A549 treated with DMSO at 1 μM for 4 hours (cell line): ENCODE results near the gene BAD. TPM values are rescaled to one million over a fixed set of nuclear protein-coding genes. Genes with fewer than 3 reads are reported as not detected.

Source experiments
- total RNA-seq: library from RNA; stranded (reverse); fragments of 200-300 nt; extraction: Qiagen RNA extraction; gene quantifications from 5 replicates; pipeline ENCODE4 v1.2.3, GENCODE V29; 2022; ENCODE audit warnings: low read depth

Gene BAD
- total RNA-seq, result 86.0 to 99.6 TPM (median 94.5 TPM) in 5 replicates

GRCh38 chr11:64284048-64284961, at the start of gene BAD:
Gene BAD, minus strand, starts transcription at chr11:64284665. Its CDS starts 297 bp downstream, at chr11:64284368.

GRCh38 chr11:64317961-64318765, 33.7 kb upstream of the BAD start, which contains the start of gene PRDX5:
Gene PRDX5, plus strand, starts transcription at chr11:64318121. Its CDS starts 95 bp downstream, at chr11:64318216.

GRCh38 chr11:64317325-64317960, 33.0 kb upstream of the BAD start, which contains the start of gene TRMT112:
Gene TRMT112, minus strand, starts transcription at chr11:64317559. Its CDS starts 33 bp downstream, at chr11:64317526.

GRCh38 chr11:64305075-64305690, 20.7 kb upstream of the BAD start, which contains the start of gene ESRRA:
Gene ESRRA, plus strand, starts transcription at chr11:64305524. Its CDS starts 1,656 bp downstream, at chr11:64307180.

GRCh38 chr11:64299847-64300648, 15.6 kb upstream of the BAD start, which contains the start of gene CATSPERZ:
Gene CATSPERZ, plus strand, starts transcription at chr11:64300358. Its CDS starts 53 bp downstream, at chr11:64300411.

GRCh38 chr11:64291262-64291751, 6.8 kb upstream of the BAD start, which contains the start of gene KCNK4:
Gene KCNK4, plus strand, starts transcription at chr11:64291302. Its CDS starts 1,717 bp downstream, at chr11:64293019.

GRCh38 chr11:64284962-64285884, 758 bp upstream of the BAD start, which contains the start of gene GPR137:
Gene GPR137, plus strand, starts transcription at chr11:64285848. Its CDS starts 677 bp downstream, at chr11:64286525.

GRCh38 chr11:64251016-64251752, 33.3 kb downstream of the BAD start, which contains the start of gene PLCB3:
Gene PLCB3, plus strand, starts transcription at chr11:64251530. Its CDS starts 120 bp downstream, at chr11:64251650.

GRCh38 chr11:64246871-64247728, 37.4 kb downstream of the BAD start, which contains the start of gene PPP1R14B:
Gene PPP1R14B, minus strand, starts transcription at chr11:64246943. Its CDS starts 270 bp downstream, at chr11:64246673.

GRCh38 chr11:64240435-64241240, 43.8 kb downstream of the BAD start, which contains the start of gene FKBP2:
Gene FKBP2, plus strand, starts transcription at chr11:64241095. Its CDS starts 1,293 bp downstream, at chr11:64242388.

GRCh38 chr11:64233913-64234586, 50.4 kb downstream of the BAD start, which contains the start of gene VEGFB:
Gene VEGFB, plus strand, starts transcription at chr11:64234584. Its CDS starts 250 bp downstream, at chr11:64234834.

GRCh38 chr11:64230171-64230984, 54.1 kb downstream of the BAD start, which contains the start of gene DNAJC4:
Gene DNAJC4, plus strand, starts transcription at chr11:64230548. Its CDS starts 307 bp downstream, at chr11:64230855.

GRCh38 chr11:64225608-64226506, 58.6 kb downstream of the BAD start, which contains the start of the genes NUDT22 and TRPT1:
Gene NUDT22, plus strand, starts transcription at chr11:64226274. Its CDS starts 379 bp downstream, at chr11:64226653.
Gene TRPT1, minus strand, starts transcription at chr11:64226186. Its CDS starts 326 bp downstream, at chr11:64225860.

